Stimulated activated CD4-positive, alpha-beta T cell treated with anti-CD3 and anti-CD28 coated beads, Interleukin-1b, Interleukin-23, amount 100 ng/mL, for 48 hours (primary cell): Measurements from ENCODE around the gene PDE3B.

Source experiments
- DNase-seq: peaks from one replicate; pipeline ENCODE4 v3.0.0-alpha.2; 2020

Gene PDE3B

GRCh38 chr11:14892036-14892556, 248.5 kb downstream of the PDE3B start, which contains the start of gene CYP2R1:
Gene CYP2R1, minus strand, starts transcription at chr11:14892231. Its CDS starts 26 bp downstream, at chr11:14892205.
- peak; percentile 92 for DNase-seq

- no peak for DNase-seq
These were observed 249.0 kb downstream of the PDE3B start for GRCh38 chr11:14892577-14892976.

GRCh38 chr11:14894657-14895598, 251.3 kb downstream of the PDE3B start:
- peak; percentile 20 for DNase-seq

- no peak for DNase-seq
These were observed 254.8 kb downstream of the PDE3B start for GRCh38 chr11:14898355-14898754.

- no peak for DNase-seq
These were observed 255.3 kb downstream of the PDE3B start for GRCh38 chr11:14898906-14899305.

- no peak for DNase-seq
These were observed 259.2 kb downstream of the PDE3B start for GRCh38 chr11:14902650-14903350.

- peak; percentile 84 for DNase-seq
These were observed 261.1 kb downstream of the PDE3B start for GRCh38 chr11:14904745-14905103.

- DNase-seq, result peak; percentile 82
These were observed 261.8 kb downstream of the PDE3B start for GRCh38 chr11:14905104-14906033.

- no peak for DNase-seq
These were observed 263.0 kb downstream of the PDE3B start for GRCh38 chr11:14906578-14906977.

- DNase-seq, result no peak
These were observed 263.4 kb downstream of the PDE3B start for GRCh38 chr11:14906993-14907392.

GRCh38 chr11:14907411-14908213, 264.0 kb downstream of the PDE3B start:
- peak; percentile 86 for DNase-seq

GRCh38 chr11:14908214-14908880, 264.7 kb downstream of the PDE3B start:
- DNase-seq, result peak; percentile 35

- DNase-seq, result no peak
These were observed 270.9 kb downstream of the PDE3B start for GRCh38 chr11:14914536-14914935.

- no peak for DNase-seq
These were observed 272.8 kb downstream of the PDE3B start for GRCh38 chr11:14916403-14916802.
